ENCODE data around the gene TAS2R46.
"Not testable (repeated sequence)": the region's sequence is repeated elsewhere in the genome, so short reads cannot be mapped to it uniquely, and the experiment has no call there.

TAS2R46 gene

GRCh38 chr12:11040162-11040561 lies 21.9 kb downstream of the TAS2R46 start:
- FAIRE-seq, result no peak
- no peak for DNase-seq (ENCODE audit: insufficient read length, low spot score)

GRCh38 chr12:11039171-11039570 lies 22.9 kb downstream of the TAS2R46 start:
- no peak for FAIRE-seq
- no peak for DNase-seq (ENCODE audit: insufficient read length, low spot score)

- not testable (repeated sequence) for DNase-seq (ENCODE audit: insufficient read length, low spot score); FAIRE-seq
Measured at GRCh38 chr12:11033959-11034358, 28.1 kb downstream of the TAS2R46 start.

- DNase-seq (ENCODE audit: insufficient read length, low spot score), result no peak
- FAIRE-seq, result no peak
Measured at GRCh38 chr12:11031307-11031706, 30.8 kb downstream of the TAS2R46 start, which contains the start of gene TAS2R31. Gene TAS2R31, minus strand, starts transcription at chr12:11031407. Its CDS starts 72 bp downstream, at chr12:11031335.

GRCh38 chr12:11026118-11026517 lies 36.0 kb downstream of the TAS2R46 start:
- DNase-seq (ENCODE audit: insufficient read length, low spot score) (no peak), FAIRE-seq (no peak)

GRCh38 chr12:11023387-11023786 lies 38.7 kb downstream of the TAS2R46 start:
- FAIRE-seq (no peak), DNase-seq (ENCODE audit: insufficient read length, low spot score) (no peak)

GRCh38 chr12:11022520-11022919 lies 39.6 kb downstream of the TAS2R46 start, which contains the start of gene TAS2R19:
Gene TAS2R19, minus strand, starts transcription at chr12:11022620. Its CDS starts 49 bp downstream, at chr12:11022571.
- no peak for FAIRE-seq
- no peak for DNase-seq (ENCODE audit: insufficient read length, low spot score)

- DNase-seq (ENCODE audit: insufficient read length, low spot score), result no peak
- no peak for FAIRE-seq
Measured at GRCh38 chr12:11016937-11017336, 45.2 kb downstream of the TAS2R46 start.

GRCh38 chr12:11015775-11016430 lies 46.2 kb downstream of the TAS2R46 start:
- FAIRE-seq (no peak), DNase-seq (ENCODE audit: insufficient read length, low spot score) (no peak)

- DNase-seq (ENCODE audit: insufficient read length, low spot score) (no peak), FAIRE-seq (no peak)
Measured at GRCh38 chr12:11014234-11014633, 47.9 kb downstream of the TAS2R46 start.
